ENCODE measurements around the gene ELAVL4.
"Not testable (repeated sequence)": the region's sequence is repeated elsewhere in the genome, so short reads cannot be mapped to it uniquely, and the experiment has no call there.

The ELAVL4 gene

DNA sequence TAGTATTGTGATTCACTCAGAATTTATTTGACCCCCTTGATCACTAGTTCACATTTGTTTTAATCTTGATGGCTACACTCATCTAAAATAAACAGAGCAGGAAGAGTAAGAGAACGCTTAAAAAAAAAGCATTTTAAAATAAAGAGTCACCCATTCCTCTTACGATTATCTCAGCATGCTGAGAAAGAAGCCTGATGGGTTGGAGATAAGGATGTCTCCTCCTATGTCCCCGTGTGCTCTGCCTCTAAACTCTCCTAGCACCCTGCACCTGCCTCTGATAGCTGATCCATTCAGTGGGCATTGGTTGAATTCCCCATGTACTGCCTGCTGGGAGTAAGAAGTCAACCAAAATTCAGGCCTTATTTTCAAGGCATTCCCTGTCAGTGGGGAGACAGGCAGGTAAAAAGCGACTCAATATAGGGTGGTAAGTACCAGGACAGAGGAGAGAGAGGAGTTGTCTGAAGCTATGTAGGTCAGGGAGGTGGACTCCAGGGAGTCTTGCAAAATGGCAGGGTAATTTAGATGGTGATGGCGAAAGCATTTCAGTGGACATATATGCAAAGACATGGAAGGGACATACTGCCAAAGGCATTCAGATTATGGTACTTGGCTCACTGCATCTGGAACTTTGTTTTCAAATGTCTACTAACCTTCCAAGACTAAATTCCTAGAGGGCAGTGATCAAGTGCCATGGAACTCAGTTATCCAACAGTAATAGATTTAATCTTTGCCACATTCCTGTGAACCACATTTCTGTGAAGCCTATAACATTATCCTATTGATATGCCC, 18.4 kb downstream of the ELAVL4 start:
- DNase-seq (ENCODE audit: low read depth): no peak

DNA sequence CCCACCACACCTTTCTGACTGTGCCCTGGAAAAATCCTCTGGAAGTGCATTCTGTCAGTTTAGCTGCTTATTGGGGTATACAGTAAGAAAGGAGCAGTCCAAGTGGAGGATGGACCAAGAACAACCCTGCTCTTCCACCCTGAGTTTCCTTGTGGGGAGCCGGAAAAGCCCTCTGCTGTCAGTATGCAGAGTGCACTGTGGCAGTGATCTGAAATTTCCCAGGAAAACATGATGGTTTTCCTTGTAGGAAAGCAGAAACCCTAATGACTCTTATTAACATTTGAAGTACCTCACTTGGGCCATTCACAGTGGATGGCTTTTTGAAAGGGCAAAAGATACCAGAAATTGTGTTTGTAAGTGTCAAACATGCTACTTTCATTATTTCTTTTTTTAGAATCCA, 20.5 kb downstream of the ELAVL4 start:
- no peak for DNase-seq (ENCODE audit: low read depth)

DNA sequence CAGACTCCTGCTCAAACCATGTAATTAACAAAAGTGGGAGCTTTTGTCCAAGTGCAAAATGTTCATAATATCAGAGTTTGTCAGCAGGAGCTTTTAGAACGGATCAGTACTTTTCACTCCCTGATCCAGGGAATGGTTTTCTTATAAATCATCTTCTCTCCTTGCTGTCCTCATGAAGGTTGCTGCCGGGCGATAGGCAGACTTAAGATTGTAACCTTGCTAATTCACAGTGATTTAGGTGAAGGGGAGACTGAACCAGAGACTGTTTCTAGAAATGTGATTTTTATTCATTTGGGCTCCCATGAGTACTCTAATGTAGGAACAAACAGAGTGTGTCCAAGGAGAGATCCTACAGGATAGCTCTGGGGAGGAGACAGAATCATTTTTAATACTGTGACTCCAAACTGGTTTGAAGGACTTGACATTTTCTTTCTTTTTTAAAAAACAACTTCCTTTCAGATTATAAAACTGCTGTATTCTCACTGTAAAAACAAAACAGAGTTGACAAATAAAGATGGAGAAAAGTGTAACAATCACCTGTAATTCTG, 23.7 kb downstream of the ELAVL4 start:
- no peak for DNase-seq (ENCODE audit: low read depth)

DNA sequence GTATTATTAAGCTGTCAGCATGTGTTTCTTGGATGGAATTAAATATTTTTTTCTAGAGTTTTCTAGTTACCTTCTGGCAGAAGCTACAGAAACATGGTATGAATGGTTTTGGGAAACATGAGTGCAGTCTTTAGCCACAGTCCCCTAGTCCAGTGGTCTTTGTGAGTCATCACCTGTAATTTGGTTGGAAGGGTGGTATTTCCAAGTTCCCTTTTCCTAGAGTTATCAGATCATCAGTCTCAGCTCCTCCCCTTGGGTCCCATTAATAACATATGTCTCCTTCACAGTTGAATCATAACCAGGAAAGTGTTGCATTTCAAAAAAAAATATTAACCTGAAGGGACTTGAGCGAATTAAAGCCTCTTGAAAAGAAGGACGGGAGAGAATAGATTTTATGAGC, 27.0 kb downstream of the ELAVL4 start:
- DNase-seq (ENCODE audit: low read depth): no peak

DNA sequence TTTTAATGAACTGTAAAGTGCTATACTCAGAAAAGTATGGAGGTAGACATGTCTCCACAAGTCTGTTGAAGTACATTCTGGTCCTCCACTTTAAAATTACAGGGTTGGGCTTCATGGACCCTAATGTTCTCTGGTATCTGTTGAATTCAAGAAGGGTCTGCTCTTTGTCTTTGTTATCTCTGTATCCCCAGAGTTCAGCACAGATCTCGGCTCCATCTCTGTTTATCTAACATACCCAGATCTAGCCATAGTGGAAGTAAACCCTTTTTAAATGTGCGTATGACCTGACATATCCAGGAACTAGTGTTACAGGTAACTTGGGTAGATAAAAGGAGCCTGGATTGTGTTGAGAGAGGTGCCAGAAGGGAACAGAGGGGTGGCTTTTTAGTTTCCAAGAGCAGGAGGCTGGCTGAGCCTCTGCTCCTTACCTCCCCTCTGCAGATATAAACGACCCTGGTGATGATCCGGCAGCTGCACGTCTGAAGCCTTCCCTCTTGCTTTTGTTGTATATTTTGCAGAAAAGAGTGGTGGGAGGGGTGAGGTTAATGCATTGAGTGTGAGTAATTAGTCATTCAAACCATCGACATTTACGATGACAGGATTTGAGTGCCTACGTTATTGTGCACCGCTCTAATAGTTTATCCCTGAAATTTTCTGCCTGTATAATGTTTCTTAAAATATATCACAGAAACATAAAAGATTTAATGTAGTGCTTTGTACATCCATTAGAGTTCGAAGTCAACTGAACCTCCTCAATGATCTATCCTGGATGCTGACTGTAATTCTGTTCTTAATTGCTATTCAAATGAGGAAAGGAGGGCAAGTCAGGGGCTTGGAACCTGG, 30.8 kb downstream of the ELAVL4 start:
- DNase-seq (ENCODE audit: low read depth): no peak

DNA sequence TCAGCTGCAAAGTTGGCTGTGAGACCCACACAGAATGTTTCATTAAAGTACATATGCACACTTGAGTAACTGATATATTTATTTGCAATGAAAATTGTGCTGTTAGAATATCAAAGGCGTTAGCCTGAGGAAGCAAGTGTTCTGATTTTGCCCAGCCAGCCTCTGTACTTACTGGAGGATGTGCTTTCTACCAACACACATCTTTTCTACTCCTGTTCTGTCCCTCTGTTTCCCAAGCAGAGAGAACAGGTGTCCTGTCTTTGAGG, 31.4 kb downstream of the ELAVL4 start:
- DNase-seq (ENCODE audit: low read depth): no peak

DNA sequence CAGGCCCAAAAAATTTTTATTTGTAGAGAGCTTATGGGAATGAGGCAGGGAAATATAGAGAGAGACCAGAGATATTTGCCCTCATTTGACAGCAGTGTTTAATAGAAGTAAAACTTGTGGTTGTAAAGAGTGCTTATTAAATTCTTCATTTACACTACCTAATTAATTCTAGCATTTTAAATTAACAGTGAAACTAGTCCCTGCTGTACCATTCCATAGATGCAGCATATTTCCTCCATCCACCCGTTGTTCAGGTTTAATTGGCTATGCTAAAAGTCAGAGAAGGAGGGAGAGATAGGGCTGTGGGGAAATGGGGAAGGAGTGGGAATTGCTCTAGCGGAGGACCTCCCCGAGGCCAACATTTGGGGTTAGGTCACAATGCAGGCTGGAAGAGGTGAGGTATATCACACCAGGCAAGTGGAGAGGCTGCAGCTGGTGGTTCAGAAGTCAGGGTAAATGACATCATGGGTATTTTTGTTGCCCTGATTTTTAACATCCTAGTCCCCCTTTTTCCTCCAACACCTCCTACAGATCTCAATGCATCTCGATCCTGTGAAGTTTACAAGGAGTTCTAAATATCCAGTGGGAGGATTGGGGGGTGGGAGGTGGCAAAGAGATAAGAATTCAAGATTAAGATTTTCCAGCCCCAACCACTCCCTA, 38.6 kb downstream of the ELAVL4 start:
- no peak for DNase-seq (ENCODE audit: low read depth)

DNA sequence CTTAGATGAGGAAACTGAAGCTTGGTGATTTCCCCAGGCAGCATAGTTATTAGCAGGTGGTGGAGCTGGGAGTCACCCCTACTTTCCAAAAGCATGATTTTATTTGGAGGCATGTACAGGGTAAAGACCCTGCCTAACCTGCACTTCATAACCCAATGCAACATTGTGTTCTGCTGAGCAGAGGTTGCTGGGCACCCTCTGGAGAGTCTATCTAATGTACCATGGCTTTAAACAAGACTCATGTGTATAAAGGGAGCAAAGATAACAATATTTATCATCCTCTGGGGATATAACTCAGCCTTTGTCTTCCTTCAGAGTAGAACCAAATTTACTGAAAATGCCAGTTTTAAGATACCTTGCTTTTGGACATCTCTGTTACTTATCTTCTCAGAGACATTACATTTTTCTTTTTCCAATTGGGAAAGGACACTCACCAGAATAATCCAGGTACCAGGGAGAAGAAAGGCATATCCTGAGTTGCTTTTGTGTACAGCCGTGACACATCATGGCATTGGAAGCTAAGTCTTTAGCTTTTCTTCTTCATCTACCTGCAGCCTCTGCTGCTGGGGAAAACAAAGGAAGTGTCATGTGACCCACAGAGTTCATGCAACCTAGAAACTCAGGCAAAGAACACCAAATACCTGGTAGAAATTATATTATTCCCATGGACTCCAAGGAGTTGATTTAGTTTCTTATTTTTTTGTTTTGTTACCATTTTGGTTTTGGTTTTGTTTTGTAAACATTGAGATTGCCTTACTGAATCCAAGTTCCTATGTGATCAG, 39.6 kb downstream of the ELAVL4 start:
- no peak for DNase-seq (ENCODE audit: low read depth)

DNA sequence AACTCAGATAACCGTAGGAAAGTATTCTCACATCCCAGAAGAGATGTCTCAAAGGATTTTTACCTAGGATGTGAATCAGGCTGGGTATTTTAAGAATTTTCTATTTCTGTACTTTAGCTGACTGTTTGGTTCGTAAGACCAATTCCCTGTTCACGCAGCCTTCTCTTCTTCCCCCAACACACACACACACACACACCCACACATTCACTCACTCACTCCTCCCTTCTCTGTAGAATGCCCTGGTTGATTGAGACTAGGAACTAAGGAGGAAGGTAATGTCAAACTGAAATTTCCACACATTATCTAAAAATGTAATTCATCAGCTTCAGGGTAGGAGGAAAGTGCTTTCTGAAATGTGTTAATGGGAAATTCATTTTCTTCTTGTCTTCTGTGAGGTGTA, 43.5 kb downstream of the ELAVL4 start:
- no peak for DNase-seq (ENCODE audit: low read depth)

DNA sequence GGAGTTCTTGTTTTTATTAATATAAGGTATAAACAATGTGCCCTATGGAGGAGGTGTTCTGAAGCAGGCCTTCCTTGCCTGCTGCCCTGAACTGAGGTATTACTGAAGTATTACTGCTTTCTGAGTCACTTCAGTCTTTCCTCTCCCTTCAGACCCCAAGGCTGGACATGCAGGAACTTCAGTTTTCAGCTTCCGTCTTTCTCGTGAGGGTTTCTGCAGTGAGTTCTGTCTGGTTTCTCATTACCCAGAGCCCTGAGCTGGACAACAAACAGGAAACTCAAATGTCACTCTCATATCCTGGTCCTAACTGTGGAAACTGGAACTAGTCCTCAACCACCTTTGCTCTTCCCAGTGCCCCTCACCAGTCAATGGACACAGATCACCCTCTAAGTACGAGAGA, 46.8 kb downstream of the ELAVL4 start:
- no peak for DNase-seq (ENCODE audit: low read depth)

DNA sequence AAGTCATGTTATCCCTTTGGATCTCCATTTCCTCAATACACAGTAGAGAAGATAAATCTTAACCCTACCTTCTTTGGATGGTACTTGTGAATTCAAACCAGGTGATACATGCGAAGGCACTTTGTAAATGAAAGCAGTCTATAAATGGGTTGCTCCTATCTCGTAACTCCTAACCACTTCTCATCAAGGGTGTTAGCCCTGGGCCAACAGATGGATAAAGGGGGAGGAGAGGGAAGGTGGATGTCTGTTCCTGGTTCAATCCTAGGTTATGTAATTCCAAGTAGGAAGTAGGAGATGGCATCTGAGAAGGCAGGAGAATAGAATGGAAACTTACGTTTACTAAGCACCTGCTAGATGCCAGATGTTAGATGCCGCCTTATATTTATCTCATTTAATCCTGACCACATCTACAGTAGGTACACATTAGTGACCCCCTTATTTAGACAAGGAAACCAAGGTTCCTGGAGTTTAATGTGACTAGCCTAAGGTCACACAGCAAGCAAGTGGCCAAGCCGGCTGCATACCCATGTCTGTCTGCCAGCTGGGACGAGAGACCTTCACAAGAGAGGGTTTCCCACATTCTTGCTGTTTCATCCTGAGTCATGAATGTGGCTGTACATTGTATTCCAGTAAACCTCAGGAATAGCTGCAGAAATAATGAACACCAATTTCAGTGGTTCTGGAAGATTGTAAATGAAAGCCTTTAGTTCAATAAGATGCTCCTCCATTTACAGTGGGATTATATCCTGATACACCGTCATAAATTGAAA, 47.7 kb downstream of the ELAVL4 start:
- no peak for DNase-seq (ENCODE audit: low read depth)

DNA sequence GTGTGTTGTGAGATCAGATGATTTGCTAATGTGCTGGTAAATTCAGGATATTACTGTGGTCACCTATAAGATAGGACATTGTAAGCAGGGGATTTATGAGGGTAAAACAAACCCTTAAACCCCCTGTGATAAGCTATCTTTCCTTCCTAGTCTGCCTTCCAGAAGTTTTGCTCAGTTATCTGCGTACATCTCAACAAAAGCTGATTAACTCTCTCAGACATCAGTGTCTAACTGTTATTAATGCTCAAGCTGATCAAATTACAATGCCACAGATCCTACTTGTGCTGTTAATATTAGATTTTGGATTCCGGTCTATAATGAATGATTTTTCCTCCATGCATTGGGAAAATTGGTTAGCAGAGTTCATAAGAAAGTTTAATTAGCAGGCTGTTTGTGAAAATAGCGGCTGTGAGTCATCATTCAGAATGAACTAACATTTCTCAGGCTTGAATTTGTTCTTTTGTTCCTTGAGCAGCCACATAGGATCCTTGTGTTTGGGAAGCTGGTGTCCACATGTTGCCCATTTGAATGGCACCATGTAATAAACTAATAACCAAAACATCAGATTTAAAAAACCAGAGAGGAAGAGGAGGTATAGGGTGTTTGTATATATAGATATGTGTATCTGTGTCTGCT, 48.7 kb downstream of the ELAVL4 start:
- no peak for DNase-seq (ENCODE audit: low read depth)

DNA sequence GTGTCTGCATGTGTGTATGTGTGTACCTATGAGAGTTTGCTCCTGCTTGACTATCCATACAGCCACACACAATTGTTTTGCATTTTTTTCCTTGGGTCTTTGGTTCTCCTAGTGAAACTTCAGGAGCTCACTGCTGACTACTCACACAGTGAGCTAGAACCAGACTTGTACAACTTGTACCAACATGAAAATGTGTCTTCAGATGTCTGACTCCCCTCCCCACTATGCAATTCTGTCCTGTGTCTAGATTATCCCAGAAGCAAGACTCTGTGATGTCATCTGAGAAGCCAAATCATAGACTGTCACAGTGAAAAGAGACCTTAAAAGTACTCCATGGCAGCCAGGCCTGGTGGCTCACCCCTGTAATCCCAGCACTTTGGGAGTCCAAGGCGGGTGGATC, 49.7 kb downstream of the ELAVL4 start:
- no peak for DNase-seq (ENCODE audit: low read depth)

DNA sequence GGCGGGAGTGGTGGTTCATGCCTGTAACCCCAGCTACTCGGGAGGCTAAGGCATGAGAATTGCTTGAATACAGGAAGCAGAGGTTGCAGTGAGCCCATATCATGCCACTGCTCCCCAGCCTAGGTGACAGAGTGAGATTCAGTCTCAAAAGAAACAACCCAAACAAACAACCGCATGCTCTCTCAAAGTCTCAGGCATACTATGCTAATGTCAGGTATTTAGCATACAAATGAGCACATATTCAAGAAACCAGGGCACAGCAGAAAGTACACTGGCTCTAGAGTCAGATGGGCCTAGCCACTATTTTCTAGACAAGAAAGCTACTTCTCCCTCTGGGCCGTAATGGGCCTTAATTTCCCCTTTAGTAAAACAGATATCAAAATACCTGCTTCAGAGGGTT, 55.0 kb downstream of the ELAVL4 start:
- DNase-seq (ENCODE audit: low read depth): no peak

DNA sequence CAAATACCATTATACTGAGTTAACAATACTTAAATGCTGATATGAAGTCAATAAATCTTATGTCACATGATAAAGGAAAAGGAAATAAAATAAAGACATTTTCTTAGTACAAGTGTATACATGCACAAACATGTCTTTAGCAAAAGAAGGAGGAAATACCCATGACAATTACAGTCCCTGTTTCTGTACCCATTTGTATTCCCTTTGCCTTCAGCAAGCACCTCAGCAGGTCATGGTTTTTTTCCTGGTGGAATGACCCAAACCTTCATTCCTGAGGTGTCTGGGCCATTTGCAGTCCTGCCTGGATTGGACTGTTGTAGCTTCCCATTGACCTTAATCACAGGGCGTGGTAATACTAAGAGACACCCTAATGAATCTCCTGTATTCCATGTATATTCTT, 57.6 kb downstream of the ELAVL4 start:
- not testable (repeated sequence) for DNase-seq (ENCODE audit: low read depth)

DNA sequence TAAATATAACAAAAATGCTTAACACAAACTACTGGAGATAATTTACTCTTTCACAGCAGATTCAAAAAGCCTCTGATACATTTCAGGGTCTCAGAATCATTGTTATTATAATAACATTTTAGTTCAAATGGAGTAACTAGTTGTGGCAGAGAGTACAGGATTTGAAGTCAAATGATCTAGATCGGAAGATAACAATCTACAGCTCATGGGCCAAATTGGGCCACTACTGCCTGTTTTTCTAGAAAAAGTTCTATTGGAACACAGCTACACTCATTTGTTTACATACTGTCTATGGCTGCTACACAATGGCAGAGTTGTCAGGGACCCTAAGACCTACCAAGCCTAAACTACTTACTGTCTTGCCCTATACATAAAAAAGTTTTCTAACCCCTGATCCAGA, 63.6 kb downstream of the ELAVL4 start:
- DNase-seq (ENCODE audit: low read depth): no peak

DNA sequence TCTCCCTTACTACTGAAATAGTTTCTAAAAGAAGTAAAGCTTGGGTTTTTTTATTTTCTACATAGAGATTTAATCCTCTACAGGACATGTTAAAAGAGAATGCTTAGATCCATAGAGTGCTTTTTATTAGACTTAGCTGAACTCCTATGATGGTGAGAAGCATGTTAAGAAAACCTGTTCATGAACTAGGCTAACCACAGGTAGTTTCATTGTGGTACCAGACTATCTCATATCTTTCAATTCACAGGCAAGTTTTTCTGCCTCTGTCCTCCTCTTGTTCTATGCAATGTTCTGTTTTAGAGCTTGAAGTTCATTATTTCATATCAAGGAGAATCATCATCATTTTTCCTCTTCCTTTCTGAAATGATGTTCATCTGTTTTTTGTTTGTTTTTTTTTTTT, 65.4 kb downstream of the ELAVL4 start:
- no peak for DNase-seq (ENCODE audit: low read depth)

DNA sequence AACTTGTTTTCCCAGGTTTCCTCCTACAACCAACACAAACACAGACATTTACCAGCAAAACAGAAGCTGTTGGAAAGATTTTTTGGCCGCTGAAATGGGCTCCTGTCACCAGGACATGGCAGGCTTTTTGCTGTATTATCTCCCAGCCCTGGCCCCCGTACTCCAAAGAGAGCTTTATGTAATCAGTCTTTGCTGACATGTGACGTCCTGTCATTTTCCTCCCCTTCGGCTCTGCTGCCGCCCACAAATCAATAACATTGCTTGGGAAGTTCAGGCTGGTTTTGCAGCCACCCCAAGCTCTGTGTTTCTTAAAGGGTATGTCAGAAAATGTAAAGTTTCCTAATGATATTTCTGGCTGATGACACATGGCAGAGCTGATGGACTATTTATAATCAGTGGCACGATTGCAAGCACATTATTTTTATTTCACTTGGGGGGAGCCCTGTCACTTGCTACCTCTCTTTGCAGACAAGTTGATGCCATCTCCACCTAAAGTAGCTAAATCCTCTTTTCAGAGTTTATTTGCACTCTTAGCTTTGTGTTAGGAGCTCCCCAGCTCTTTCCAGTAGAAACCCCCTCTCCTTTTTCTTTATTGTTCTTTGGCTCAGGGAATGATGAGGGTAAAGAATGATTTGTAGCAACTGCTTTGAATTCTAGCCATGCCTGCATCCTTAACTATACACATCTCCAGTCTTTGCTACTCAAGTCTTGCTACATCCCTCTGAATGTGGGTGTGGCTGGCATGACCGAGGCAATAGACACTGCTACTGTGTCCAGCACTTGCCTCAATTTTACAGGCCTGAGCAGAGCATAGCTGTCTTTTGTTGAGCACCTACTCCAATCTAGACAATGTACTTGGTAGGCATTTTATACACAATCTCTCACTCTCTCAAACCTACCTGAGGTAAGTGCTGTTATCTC, 67.3 kb downstream of the ELAVL4 start:
- DNase-seq (ENCODE audit: low read depth): no peak

DNA sequence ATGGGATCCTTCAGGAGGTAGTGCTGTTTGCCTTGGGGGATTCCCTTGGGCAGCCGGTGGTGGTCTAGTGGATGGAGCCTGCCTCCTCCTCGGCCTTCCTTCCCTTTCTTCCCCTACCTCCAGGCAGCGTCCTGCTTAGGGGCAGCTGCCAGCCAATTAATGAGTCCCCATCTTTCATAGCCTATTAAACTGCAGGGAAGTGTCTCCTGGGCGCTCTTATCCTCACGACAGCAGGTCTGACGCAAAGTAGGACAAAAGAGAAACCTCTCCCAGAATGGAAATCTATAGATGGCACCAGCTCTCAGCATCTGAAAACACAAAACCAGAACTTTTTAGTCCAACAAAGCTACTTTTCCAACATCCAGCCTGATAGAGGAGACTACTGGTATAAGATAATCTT, 69.3 kb downstream of the ELAVL4 start:
- DNase-seq (ENCODE audit: low read depth): no peak

DNA sequence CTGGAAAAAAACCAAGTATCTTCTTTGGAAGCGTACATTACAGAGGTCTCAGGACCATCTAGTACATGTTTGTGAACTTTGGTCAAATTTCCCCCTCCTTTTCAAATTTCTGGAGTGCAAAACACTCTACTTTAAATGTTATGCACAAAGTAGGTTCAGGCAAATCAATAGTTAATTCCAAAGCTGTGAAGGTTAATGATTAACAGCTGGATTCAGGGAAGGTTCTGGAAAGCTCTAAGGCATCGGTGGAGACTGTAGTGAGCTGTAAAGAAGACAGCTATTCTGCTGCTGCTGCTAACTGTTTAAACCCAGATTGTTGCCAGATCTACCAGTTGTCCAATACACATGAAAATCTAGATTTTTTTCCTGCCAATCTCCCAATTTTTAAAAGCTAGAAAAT, 70.9 kb downstream of the ELAVL4 start:
- no peak for DNase-seq (ENCODE audit: low read depth)
